ENCODE measurements around the gene CTSO. TPM values are rescaled to one million over a fixed set of nuclear protein-coding genes. Genes with fewer than 3 reads are reported as not detected.

Gene CTSO
- total and polyA plus RNA-seq, 4 experiments from 2014 or later = 12.9 to 44.0 (median 20.8) TPM

DNA sequence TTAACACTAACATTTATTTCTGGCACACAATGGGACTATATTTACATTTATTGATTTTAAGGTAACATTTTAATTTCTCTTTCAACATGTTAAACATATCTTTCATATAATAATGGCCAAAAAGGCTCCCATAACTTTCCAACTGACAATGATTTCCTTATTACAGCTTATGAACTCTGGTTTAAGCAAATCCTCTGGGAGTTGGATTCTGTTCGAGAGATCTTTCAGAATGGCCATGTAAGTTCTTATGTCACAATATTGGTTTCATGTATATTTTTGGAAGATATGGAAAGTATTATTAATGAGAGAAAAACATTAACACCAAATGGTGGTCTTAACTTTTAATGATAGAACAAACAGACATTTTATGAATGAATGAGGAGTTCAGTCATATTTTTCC is 46.1 kb downstream of the CTSO start:
- CTCF ChIA-PET (ENCODE audit: partially characterized antibody) = no interaction called here
- no peaks in the 10 kb centered on the region for H3K36me3 ChIP-seq (ENCODE audit: insufficient read depth, low read length)
- no peaks in the 10 kb centered on the region for H3K36me3 Mint-ChIP-seq
- H3K27me3 Mint-ChIP-seq = peaks cover 2% of the 10 kb centered on the region in 2 donors
- intact Hi-C loops (cut with micrococcal nuclease) = no loop called here
- POLR2A ChIA-PET (ENCODE audit: partially characterized antibody) = no interaction called here
- no peak for DNase-seq
- no peaks in the 10 kb centered on the region for H3K9me3 ChIP-seq (ENCODE audit: control insufficient read depth in 1 of 2, low read length in 2 of 2)
- H3K4me1 Mint-ChIP-seq = no peaks in the 10 kb centered on the region
- no peak overlapping the region for H3K27ac Mint-ChIP-seq
- H3K4me1 ChIP-seq (ENCODE audit: insufficient read depth, low read length) = no peaks in the 10 kb centered on the region
- no peaks in the 10 kb centered on the region for H3K27me3 ChIP-seq (ENCODE audit: insufficient read depth, low read length)
- no peak overlapping the region for H3K27ac ChIP-seq (ENCODE audit: low read depth, low read length)
- H3K4me3 Mint-ChIP-seq = no peak overlapping the region
- no peak overlapping the region for H3K4me3 ChIP-seq (ENCODE audit: low read length in 2 of 2)
- H3K9me3 Mint-ChIP-seq = no peaks in the 10 kb centered on the region

DNA sequence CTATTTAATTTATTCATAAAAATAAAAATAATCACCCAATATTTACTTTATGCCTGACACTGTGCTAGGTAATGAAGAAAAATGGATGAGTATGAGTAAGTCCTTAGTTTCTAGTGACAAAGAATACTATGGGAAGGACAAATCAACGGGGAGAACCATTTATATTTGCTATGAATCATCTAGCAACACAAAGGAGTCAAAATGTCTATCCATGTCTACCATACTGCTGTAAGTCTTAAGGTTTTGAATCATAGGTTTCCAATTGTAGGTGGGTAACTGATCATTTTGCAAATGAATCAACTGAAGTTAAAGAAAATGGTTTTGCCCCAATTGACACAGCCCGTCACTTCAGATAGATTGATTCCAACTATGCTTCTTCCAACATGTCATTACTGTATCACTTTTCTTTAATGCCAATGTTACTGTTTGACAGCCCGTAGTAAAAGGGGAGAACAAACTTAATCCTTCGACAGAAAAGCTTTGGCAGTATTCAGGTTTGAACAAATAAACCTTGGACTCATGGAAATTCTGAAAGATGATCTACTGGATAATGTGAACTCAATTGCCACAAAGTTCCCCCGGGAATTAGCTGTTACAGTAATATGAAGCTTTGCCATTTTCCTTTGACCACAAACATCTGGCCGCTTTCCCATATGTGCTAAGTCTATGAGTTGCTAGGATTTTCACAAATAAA is 47.0 kb downstream of the CTSO start:
- H3K36me3 Mint-ChIP-seq = no peaks in the 10 kb centered on the region
- Histone ChIP-seq H3K27ac (ENCODE audit: low read depth, low read length) (no peak overlapping the region), H3K27me3 (ENCODE audit: insufficient read depth, low read length) (no peaks in the 10 kb centered on the region), H3K36me3 (ENCODE audit: insufficient read depth, low read length) (no peaks in the 10 kb centered on the region), H3K4me1 (ENCODE audit: insufficient read depth, low read length) (no peaks in the 10 kb centered on the region), H3K9me3 (ENCODE audit: control insufficient read depth in 1 of 2, low read length in 2 of 2) (no peaks in the 10 kb centered on the region), H3K4me3 (ENCODE audit: low read length in 2 of 2) (no peak overlapping the region)
- no peaks in the 10 kb centered on the region for H3K9me3 Mint-ChIP-seq
- intact Hi-C loops (cut with micrococcal nuclease) = no loop called here
- ChIA-PET CTCF (ENCODE audit: partially characterized antibody) (no interaction called here), POLR2A (ENCODE audit: partially characterized antibody) (no interaction called here)
- H3K27me3 Mint-ChIP-seq = peaks cover 2% of the 10 kb centered on the region in 2 donors
- no peak overlapping the region for H3K4me3 Mint-ChIP-seq
- no peak overlapping the region for H3K27ac Mint-ChIP-seq
- no peak for DNase-seq
- H3K4me1 Mint-ChIP-seq = no peaks in the 10 kb centered on the region

DNA sequence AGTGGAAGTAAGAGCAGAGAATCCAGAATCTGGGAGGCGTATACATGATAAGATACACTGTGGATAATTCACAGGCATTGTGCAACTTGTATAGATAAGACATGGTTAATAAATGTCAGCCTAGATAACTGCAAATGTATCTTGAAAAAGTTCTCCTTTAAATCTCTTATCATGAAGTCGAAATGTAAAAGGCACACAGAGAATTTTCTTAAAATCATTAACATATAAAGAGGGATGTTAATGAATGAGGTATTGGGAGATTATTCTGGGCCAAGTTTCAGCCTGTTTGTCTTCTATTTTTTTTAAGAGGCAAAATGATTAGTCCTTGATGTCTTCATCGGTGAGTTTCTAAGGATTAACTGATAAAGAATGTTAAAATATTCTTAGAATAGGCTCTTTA is 49.3 kb downstream of the CTSO start:
- Mint-ChIP-seq H3K27me3 (peaks cover 0 to 2% of the 10 kb centered on the region in 2 donors), H3K4me1 (no peaks in the 10 kb centered on the region), H3K27ac (no peak overlapping the region), H3K9me3 (no peaks in the 10 kb centered on the region), H3K4me3 (no peak overlapping the region), H3K36me3 (no peaks in the 10 kb centered on the region)
- POLR2A ChIA-PET (ENCODE audit: partially characterized antibody) = no interaction called here
- Histone ChIP-seq H3K4me3 (ENCODE audit: low read length in 2 of 2) (no peak overlapping the region), H3K4me1 (ENCODE audit: insufficient read depth, low read length) (no peaks in the 10 kb centered on the region), H3K36me3 (ENCODE audit: insufficient read depth, low read length) (no peaks in the 10 kb centered on the region), H3K27ac (ENCODE audit: low read depth, low read length) (no peak overlapping the region), H3K9me3 (ENCODE audit: control insufficient read depth in 1 of 2, low read length in 2 of 2) (no peaks in the 10 kb centered on the region), H3K27me3 (ENCODE audit: insufficient read depth, low read length) (no peaks in the 10 kb centered on the region)
- intact Hi-C loops (cut with micrococcal nuclease) = no loop called here
- no peak for DNase-seq
- CTCF ChIA-PET (ENCODE audit: partially characterized antibody) = no interaction called here

DNA sequence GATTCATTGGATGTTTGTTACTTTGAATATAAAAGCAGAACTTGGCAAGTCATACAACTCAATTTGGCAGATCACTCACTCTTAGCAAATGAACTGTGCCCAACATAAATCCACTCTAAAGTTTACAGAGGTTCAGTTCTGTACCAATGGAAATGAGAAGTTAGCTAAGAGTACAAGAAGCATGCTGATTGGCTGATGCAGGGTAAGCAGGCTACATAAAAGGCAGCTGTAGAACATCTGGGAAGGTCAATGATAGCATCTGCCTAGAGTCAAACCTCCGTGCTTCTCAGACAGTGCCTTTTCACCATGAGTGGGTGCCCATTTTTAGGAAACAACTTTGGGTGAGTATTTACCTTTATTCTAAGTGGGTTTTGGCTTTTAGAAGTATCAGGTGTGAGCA is 50.2 kb downstream of the CTSO start, which contains the start of gene TDO2:
TSS of gene TDO2 (plus strand) at position 244 of the 400 bp plus-strand sequence. CDS start at position 307, 63 bp downstream.
- POLR2A ChIA-PET (ENCODE audit: partially characterized antibody) = no interaction called here
- intact Hi-C loops (cut with micrococcal nuclease) = no loop called here
- no peaks in the 10 kb centered on the region for H3K4me1 Mint-ChIP-seq

DNA sequence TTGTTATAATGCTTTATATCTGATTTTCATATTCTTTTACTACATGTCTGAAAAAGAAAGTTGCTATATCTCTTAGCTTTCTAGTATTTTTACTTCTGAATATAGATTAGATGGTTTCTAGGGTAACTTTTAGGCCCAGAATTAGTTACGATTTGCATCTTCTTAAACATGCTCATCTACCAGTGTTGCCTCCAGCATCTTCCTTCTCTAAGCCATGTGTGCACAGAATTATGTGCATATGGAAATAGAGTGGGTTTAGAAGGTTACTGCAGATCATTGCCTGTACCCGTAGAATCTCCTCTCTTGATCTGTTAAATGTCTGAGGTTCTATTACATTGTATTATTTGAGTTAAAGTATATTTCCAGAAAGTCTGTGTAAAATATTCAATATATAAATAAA is 52.7 kb downstream of the CTSO start:
- no peaks in the 10 kb centered on the region for H3K36me3 ChIP-seq (ENCODE audit: insufficient read depth, low read length)
- Mint-ChIP-seq H3K36me3 (no peaks in the 10 kb centered on the region), H3K27ac (no peak overlapping the region), H3K4me3 (no peak overlapping the region), H3K9me3 (peaks cover 0 to 16% (median 12%) of the 10 kb centered on the region in 8 donors), H3K27me3 (no peaks in the 10 kb centered on the region), H3K4me1 (no peaks in the 10 kb centered on the region)
- CTCF ChIA-PET (ENCODE audit: partially characterized antibody) = no interaction called here
- no peak for DNase-seq
- POLR2A ChIA-PET (ENCODE audit: partially characterized antibody) = no interaction called here
- no peak overlapping the region for H3K27ac ChIP-seq (ENCODE audit: low read depth, low read length)
- H3K4me1 ChIP-seq (ENCODE audit: insufficient read depth, low read length) = no peaks in the 10 kb centered on the region
- intact Hi-C loops (cut with micrococcal nuclease) = no loop called here
- no peaks in the 10 kb centered on the region for H3K9me3 ChIP-seq (ENCODE audit: control insufficient read depth in 1 of 2, low read length in 2 of 2)
- no peak overlapping the region for H3K4me3 ChIP-seq (ENCODE audit: low read length in 2 of 2)
- no peaks in the 10 kb centered on the region for H3K27me3 ChIP-seq (ENCODE audit: insufficient read depth, low read length)

More for the DNA sequence above, 50.2 kb downstream of the CTSO start, which contains the start of gene TDO2:
- Histone ChIP-seq H3K36me3 (ENCODE audit: insufficient read depth, low read length) (no peaks in the 10 kb centered on the region), H3K27me3 (ENCODE audit: insufficient read depth, low read length) (no peaks in the 10 kb centered on the region), H3K4me3 (ENCODE audit: low read length in 2 of 2) (no peak within 1 kb of the TSS), H3K4me1 (ENCODE audit: insufficient read depth, low read length) (no peaks in the 10 kb centered on the region), H3K9me3 (ENCODE audit: control insufficient read depth in 1 of 2, low read length in 2 of 2) (no peaks in the 10 kb centered on the region), H3K27ac (ENCODE audit: low read depth, low read length) (no peak within 1 kb of the TSS)
- Mint-ChIP-seq H3K27ac (no peak within 1 kb of the TSS), H3K4me3 (no peak within 1 kb of the TSS), H3K36me3 (no peaks in the 10 kb centered on the region), H3K27me3 (peaks cover 0 to 2% of the 10 kb centered on the region in 2 donors), H3K9me3 (peaks cover 0 to 4% (median under 1%) of the 10 kb centered on the region in 8 donors)
- no peak for DNase-seq
- CTCF ChIA-PET (ENCODE audit: partially characterized antibody) = no interaction called here

DNA sequence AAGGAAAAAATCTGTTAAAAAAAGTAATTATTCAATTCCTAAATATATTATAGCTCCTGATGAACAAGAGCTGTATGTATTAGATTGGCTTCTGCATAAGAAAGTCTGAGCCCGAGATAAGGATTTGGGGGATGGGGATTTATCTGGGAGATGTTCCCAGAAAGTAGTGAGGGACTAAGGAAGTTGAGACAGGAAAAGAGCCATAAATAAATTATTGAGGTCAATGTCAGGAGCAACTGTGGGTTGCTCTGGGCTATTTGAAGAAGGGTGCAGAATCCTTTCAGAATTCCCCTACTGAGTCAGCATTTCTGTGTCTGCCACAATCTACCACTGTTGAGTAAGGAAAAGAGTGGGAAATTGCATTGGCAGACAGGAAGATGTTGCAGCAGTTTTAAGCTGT is 53.3 kb downstream of the CTSO start:
- ChIA-PET POLR2A (ENCODE audit: partially characterized antibody) (no interaction called here), CTCF (ENCODE audit: partially characterized antibody) (no interaction called here)
- Histone ChIP-seq H3K27ac (ENCODE audit: low read depth, low read length) (no peak overlapping the region), H3K27me3 (ENCODE audit: insufficient read depth, low read length) (no peaks in the 10 kb centered on the region), H3K36me3 (ENCODE audit: insufficient read depth, low read length) (no peaks in the 10 kb centered on the region), H3K4me3 (ENCODE audit: low read length in 2 of 2) (no peak overlapping the region), H3K4me1 (ENCODE audit: insufficient read depth, low read length) (no peaks in the 10 kb centered on the region), H3K9me3 (ENCODE audit: control insufficient read depth in 1 of 2, low read length in 2 of 2) (no peaks in the 10 kb centered on the region)
- Mint-ChIP-seq H3K9me3 (peaks cover 0 to 18% (median 12%) of the 10 kb centered on the region in 8 donors), H3K27me3 (no peaks in the 10 kb centered on the region), H3K27ac (no peak overlapping the region), H3K36me3 (no peaks in the 10 kb centered on the region), H3K4me1 (no peaks in the 10 kb centered on the region), H3K4me3 (no peak overlapping the region)
- no peak for DNase-seq
- intact Hi-C loops (cut with micrococcal nuclease) = no loop called here

DNA sequence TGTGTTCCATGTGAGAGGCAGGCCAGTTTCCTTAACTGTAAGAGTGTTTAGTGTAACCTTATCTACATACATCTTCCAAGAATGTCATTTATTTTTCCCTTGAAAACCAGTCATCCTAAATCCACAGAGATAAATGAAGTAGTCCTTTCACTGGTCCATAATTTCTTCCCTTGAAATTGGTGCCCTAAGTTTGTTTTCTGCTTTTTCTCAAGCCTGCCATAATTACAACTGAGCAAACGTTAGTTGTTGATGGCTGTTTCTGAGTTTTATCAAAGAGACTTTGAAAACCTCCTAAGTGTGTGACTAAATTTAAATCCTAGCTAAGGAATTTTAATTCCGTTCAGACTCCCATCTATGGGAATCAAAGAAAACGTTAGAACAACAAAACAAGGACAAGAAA is 53.8 kb downstream of the CTSO start:
- H3K9me3 ChIP-seq (ENCODE audit: control insufficient read depth in 1 of 2, low read length in 2 of 2) = no peaks in the 10 kb centered on the region
- ChIA-PET POLR2A (ENCODE audit: partially characterized antibody) (no interaction called here), CTCF (ENCODE audit: partially characterized antibody) (no interaction called here)

More for the DNA sequence above, 53.8 kb downstream of the CTSO start:
- Mint-ChIP-seq H3K27me3 (no peaks in the 10 kb centered on the region), H3K4me1 (no peaks in the 10 kb centered on the region), H3K4me3 (no peak overlapping the region), H3K27ac (no peak overlapping the region), H3K36me3 (no peaks in the 10 kb centered on the region), H3K9me3 (peaks cover 0 to 21% (median 12%) of the 10 kb centered on the region in 8 donors)
- Histone ChIP-seq H3K27ac (ENCODE audit: low read depth, low read length) (no peak overlapping the region), H3K4me3 (ENCODE audit: low read length in 2 of 2) (no peak overlapping the region), H3K4me1 (ENCODE audit: insufficient read depth, low read length) (no peaks in the 10 kb centered on the region), H3K27me3 (ENCODE audit: insufficient read depth, low read length) (no peaks in the 10 kb centered on the region), H3K36me3 (ENCODE audit: insufficient read depth, low read length) (no peaks in the 10 kb centered on the region)
- intact Hi-C loops (cut with micrococcal nuclease) = no loop called here
- DNase-seq = no peak

Measured in CD4-positive, alpha-beta memory T cell (primary cell).